GM13977 (cell line): ENCODE data around the gene TAB3.

Experiments used
- DNase-seq: peaks from one replicate; pipeline ENCODE4 v3.0.0; 2012; ENCODE audit warnings: low spot score
- in situ Hi-C: fragments of 300-500 bp; cut with MboI; formaldehyde crosslinking; loops from one replicate; pipeline ENCODE4 v1.12.0; 2022; ENCODE audit warnings: low sequenced_read_pairs, low pct_unique_long_range_greater_than_20kb, mixed read lengths, inconsistent platforms; ENCODE audit not compliant: unreplicated experiment
- TF ChIP-seq, protein P1 (sequence below): IDR thresholded peaks from 2 replicates; pipeline ENCODE4 v1.5.1; 2012; ENCODE audit warnings: mild to moderate bottlenecking, control low read depth; ENCODE audit not compliant: insufficient read depth; ENCODE audit errors: extremely low read depth, missing control alignments

Gene TAB3

DNA sequence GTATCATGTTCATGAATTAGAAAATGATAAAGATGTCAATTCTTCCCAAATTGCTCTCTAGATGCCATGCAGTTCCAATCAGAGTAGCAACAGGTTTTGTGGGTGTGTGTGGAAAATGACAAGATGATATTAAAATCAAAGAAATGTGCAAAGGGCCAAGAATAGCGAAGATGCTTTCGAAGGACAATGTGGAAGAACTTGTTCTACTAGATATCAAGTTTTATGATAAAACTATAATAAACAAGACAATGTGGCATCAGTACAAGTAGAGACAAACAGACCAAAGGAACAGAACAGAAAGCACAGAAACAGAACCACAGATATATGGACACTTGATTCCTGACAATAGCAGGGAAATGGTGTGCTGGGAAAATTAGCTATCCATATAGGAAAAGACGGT, 9.0 kb downstream of the TAB3 start:
- no peak for DNase-seq
- in situ Hi-C loops, result no loop called here
- TF ChIP-seq, protein P1, sequence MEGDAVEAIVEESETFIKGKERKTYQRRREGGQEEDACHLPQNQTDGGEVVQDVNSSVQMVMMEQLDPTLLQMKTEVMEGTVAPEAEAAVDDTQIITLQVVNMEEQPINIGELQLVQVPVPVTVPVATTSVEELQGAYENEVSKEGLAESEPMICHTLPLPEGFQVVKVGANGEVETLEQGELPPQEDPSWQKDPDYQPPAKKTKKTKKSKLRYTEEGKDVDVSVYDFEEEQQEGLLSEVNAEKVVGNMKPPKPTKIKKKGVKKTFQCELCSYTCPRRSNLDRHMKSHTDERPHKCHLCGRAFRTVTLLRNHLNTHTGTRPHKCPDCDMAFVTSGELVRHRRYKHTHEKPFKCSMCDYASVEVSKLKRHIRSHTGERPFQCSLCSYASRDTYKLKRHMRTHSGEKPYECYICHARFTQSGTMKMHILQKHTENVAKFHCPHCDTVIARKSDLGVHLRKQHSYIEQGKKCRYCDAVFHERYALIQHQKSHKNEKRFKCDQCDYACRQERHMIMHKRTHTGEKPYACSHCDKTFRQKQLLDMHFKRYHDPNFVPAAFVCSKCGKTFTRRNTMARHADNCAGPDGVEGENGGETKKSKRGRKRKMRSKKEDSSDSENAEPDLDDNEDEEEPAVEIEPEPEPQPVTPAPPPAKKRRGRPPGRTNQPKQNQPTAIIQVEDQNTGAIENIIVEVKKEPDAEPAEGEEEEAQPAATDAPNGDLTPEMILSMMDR, result no peak

DNA sequence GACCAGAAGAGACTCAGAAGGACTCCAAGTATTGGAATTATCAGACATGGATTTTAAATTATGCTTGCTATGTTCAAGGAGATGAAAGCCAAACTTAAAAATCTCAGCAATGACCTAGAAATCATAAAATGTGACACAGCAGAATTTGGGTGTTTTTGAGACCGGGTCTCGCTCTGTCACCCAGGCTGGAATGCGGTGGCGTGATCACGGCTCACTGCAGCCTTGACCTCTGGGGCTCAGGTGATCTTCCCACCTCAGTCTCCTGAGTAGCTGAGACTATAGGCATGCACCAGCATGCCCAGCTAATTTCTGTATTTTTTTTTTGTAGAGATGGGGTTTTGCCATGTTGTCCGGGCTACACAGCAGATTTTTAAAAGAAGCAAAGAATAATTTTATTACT, 12.7 kb downstream of the TAB3 start:
- TF ChIP-seq, protein P1, result no peak
- in situ Hi-C loops, result no loop called here
- no peak for DNase-seq

DNA sequence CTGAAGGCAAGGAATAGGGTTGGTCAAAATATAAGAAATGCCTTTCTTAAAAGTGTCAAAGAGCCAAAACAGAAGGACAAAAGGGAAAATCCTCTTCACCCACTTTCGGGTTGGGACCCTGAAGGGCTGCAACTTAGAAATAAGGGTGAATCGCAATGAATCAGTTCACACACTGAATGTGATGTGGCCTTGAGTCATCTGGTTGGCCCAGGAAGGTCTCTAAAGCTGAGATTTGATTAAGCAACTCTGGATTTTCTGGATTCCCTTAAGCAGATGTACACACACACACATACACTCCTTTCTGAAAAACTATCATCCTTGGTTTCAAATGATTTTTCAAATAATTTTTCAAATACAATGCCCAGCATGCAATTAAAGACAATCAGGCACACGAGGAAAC, 13.1 kb downstream of the TAB3 start:
- TF ChIP-seq, protein P1, result no peak
- no peak for DNase-seq
- in situ Hi-C loops, result no loop called here

DNA sequence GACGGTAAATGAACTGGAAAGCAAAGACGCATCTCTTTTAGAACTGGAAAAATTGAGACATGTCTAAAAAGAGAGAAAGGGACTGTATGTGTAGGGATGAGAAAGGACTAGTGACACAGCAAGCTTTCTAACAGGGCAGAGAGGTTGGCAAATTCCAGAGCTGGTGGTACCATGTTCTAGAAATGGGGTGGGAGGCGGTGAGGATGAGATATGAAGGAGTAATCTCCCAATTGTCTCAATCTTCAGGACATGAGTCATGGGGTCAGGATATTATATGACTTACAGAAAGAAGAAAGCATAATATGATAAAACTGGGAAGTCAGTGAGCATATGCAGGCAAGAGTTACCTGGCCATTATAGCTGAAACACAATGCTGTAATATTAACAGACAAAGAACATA, 14.2 kb downstream of the TAB3 start:
- TF ChIP-seq, protein P1, result no peak
- in situ Hi-C loops, result no loop called here
- DNase-seq, result no peak

DNA sequence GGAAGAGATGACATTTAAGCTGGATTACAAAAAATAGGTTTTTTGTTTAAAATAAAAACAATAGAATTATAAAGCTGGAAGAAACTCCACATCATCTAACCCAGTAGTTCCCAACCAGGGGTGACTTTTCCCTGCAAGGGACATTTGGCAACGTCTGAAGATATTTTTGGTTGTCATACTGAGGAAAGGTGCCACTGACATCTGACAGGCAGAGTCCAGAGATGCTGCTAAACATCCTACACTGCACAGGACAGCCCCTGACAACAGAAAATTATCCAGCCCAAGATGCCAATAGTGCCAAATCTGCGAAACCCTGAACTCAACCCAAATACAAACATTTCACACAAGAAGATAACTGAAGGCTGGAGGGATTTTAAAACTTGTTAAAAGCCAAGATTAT, 18.5 kb downstream of the TAB3 start:
- in situ Hi-C loops, result no loop called here
- TF ChIP-seq, protein P1, result no peak
- DNase-seq, result no peak

DNA sequence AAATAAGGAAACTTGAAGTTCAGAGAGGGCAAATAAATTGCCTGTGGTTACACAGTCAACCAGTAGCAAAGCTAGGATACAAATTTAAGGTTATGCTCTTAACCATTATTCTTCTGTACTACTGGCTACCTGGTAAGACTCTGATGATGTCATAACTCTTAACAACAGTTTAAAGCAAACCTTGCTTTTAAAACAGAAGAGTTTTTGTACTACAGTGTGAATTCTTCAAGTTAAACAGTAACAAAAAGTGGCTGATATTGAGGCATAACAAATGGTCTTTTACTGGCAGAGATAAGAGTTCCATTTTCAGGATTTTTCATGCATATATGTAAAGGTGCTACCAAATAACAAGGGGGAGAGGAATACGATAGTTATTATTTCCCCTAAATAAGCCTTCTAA, 23.4 kb downstream of the TAB3 start:
- TF ChIP-seq, protein P1, result no peak

DNA sequence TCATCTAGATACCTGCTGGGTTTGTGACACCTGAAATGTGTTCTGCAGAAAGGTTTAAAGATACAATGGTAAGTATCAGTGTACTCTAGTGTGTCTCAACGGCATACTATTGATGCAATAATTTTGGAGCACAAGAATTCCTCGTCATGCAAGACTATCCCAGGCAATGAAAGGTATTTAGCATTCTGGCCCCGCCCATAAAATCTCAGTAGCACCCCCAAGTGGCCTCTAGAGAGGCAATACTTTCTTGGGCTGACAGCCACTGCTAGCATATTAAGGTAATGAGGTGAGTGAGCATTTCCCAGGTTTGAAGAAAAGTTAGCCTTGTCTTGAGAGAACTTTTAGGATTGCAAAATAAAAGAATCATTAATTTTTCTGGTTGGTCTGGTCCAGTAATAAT, 24.0 kb downstream of the TAB3 start:
- DNase-seq, result no peak
- TF ChIP-seq, protein P1, result peak; percentile 47
- in situ Hi-C loops, result no loop called here

More for the DNA sequence above, 23.4 kb downstream of the TAB3 start:
- DNase-seq, result no peak
- in situ Hi-C loops, result no loop called here
